B cell (primary cell): ENCODE measurements around the gene CELA3A. TPM values are rescaled to one million over a fixed set of nuclear protein-coding genes. Genes with fewer than 3 reads are reported as not detected.
A peak's percentile ranks its signal among the peaks of the same experiment; 100 is the strongest.

Experiments used
- ATAC-seq: fragments of 200-7000 bp; cut with Tn5 transposase; one replicate; pipeline ENCODE4 v1.10.0; 2021; ENCODE audit warnings: low read depth, mild to moderate bottlenecking, moderate number of reproducible peaks, moderate library complexity
- CTCF ChIA-PET: fragments of 350-600 bp; sonication (Branson Sonifier 250); formaldehyde crosslinking; loops from one replicate; lab custom pipeline; 2021; ENCODE audit warnings: antibody characterized with exemption, inconsistent platforms; lab: Charles Lee
- POLR2A ChIA-PET: fragments of 350-600 bp; sonication (Branson Sonifier 250); formaldehyde crosslinking; loops from one replicate; lab custom pipeline; 2021; ENCODE audit warnings: antibody characterized with exemption; lab: Charles Lee
- DNase-seq: peaks from one replicate; pipeline ENCODE4 v3.0.0; 2013
- H2AFZ ChIP-seq: 2 replicates; pipeline ENCODE4 v1.6.1; 2012; ENCODE audit warnings: mild to moderate bottlenecking, low read depth, low read length; ENCODE audit not compliant: insufficient read depth, poor library complexity, severe bottlenecking
- H3K27ac ChIP-seq, 2 donors: 1 replicate in 1 of 2; 2 replicates in 1 of 2; pipeline ENCODE4 v1.5.1; 2012 to 2013; ENCODE audit warnings: low read length in 2 of 2, mild to moderate bottlenecking in 2 of 2, moderate library complexity in 1 of 2
- H3K27me3 ChIP-seq, 4 experiments: fragments of 200-600 bp in 1 of 4; sonication (generic) in 1 of 4; replicated peaks in 1 of 4; 1 replicate in 2 of 4; 2 replicates in 2 of 4; pipeline versions ENCODE4 v1.6.1 to v1.7.0; 2013 to 2016; ENCODE audit warnings: low read length in 3 of 4, mild to moderate bottlenecking in 2 of 4, mixed read lengths in 1 of 4, moderate library complexity in 1 of 4; ENCODE audit not compliant: insufficient read depth in 4 of 4, control insufficient read depth in 3 of 4; ENCODE audit errors: control extremely low read depth in 1 of 4
- H3K36me3 ChIP-seq, 2 experiments: replicated peaks in 1 of 2; 1 replicate in 1 of 2; 2 replicates in 1 of 2; pipeline versions ENCODE4 v1.6.1 to v1.7.1; 2013; ENCODE audit warnings: low read length in 1 of 2; ENCODE audit not compliant: insufficient read depth in 2 of 2, control insufficient read depth in 1 of 2; ENCODE audit errors: control extremely low read depth in 1 of 2, extremely low read depth in 1 of 2
- H3K4me1 ChIP-seq, 2 donors: fragments of 200-600 bp in 1 of 2; sonication (generic) in 1 of 2; 1 replicate in 1 of 2; 2 replicates in 1 of 2; pipeline versions ENCODE4 v1.5.1 to v1.6.1; 2013 to 2017; ENCODE audit warnings: low read length in 2 of 2; ENCODE audit not compliant: control insufficient read depth in 2 of 2, insufficient read depth in 2 of 2
- H3K4me2 ChIP-seq: replicated peaks from 2 replicates; pipeline ENCODE3; 2012; ENCODE audit warnings: mild to moderate bottlenecking, low read depth, low read length; ENCODE audit not compliant: poor library complexity, severe bottlenecking
- H3K4me3 ChIP-seq, 5 experiments: fragments of 200-600 bp in 1 of 5; sonication (generic) in 1 of 5; 1 replicate in 3 of 5; 2 replicates in 2 of 5; pipeline versions ENCODE4 v1.5.1 to v1.7.0; 2011 to 2016; ENCODE audit warnings: low read length in 4 of 5, mild to moderate bottlenecking in 4 of 5, low read depth in 2 of 5, control low read depth in 1 of 5, moderate library complexity in 1 of 5; ENCODE audit not compliant: insufficient read depth in 1 of 5; ENCODE audit errors: control extremely low read depth in 1 of 5, extremely low read depth in 1 of 5
- H3K79me2 ChIP-seq: fragments of 200-600 bp; sonication (generic); one replicate; pipeline ENCODE4 v1.6.0; 2016; ENCODE audit warnings: low read length; ENCODE audit not compliant: control insufficient read depth, insufficient read depth
- H3K9ac ChIP-seq: fragments of 200-600 bp; sonication (generic); 2 replicates; pipeline ENCODE4 v1.6.1; 2017; ENCODE audit warnings: mild to moderate bottlenecking, low read length, moderate library complexity
- H3K9me3 ChIP-seq, 3 donors: one replicate each; pipeline versions ENCODE4 v1.6.1 to v1.7.1; 2013; ENCODE audit warnings: low read length in 2 of 3; ENCODE audit not compliant: control insufficient read depth in 2 of 3, insufficient read depth in 1 of 3; ENCODE audit errors: control extremely low read depth in 1 of 3
- H4K20me1 ChIP-seq: 2 replicates; pipeline ENCODE4 v1.6.0; 2012; ENCODE audit warnings: mild to moderate bottlenecking, low read length; ENCODE audit not compliant: insufficient read depth, control insufficient read depth, poor library complexity, severe bottlenecking
- H3K27ac Mint-ChIP-seq: one replicate; pipeline ENCODE4 v1.8.0; 2021; ENCODE audit warnings: mixed read lengths
- H3K27me3 Mint-ChIP-seq: one replicate; pipeline ENCODE4 v1.8.0; 2021; ENCODE audit warnings: mixed read lengths
- H3K4me1 Mint-ChIP-seq: one replicate; pipeline ENCODE4 v1.8.0; 2021; ENCODE audit warnings: mixed read lengths
- H3K4me3 Mint-ChIP-seq: one replicate; pipeline ENCODE4 v1.8.0; 2021; ENCODE audit warnings: mixed read lengths
- H3K9me3 Mint-ChIP-seq: one replicate; pipeline ENCODE4 v1.8.0; 2022; ENCODE audit warnings: mixed read lengths; ENCODE audit not compliant: insufficient read depth
- EZH2 ChIP-seq: IDR thresholded peaks from 2 replicates; pipeline ENCODE4 v1.6.1; 2012; ENCODE audit warnings: borderline replicate concordance, low read depth, mild to moderate bottlenecking, moderate library complexity, low read length; ENCODE audit not compliant: insufficient read depth, poor library complexity, severe bottlenecking
- WGBS: methylation state at CpG from one replicate; pipeline ENCODE4 v1.1.5; 2013; ENCODE audit warnings: missing lambda C conversion rate; ENCODE audit not compliant: insufficient coverage; 5-methylcytosine and 5-hydroxymethylcytosine counted together
- intact Hi-C: fragments of 100-400 bp; cut with micrococcal nuclease; formaldehyde crosslinking; loops from one replicate; pipeline ENCODE4 v1.10.0; 2022
- polyA plus RNA-seq: library from polyadenylated mRNA; depleted of rRNA; stranded (reverse); fragments of >200 nt; gene quantifications from 2 replicates; pipeline ENCODE4 v1.2.3, GENCODE V29; 2012
- total RNA-seq, 2 donors: library from RNA; stranded (reverse); fragments of 120-200 nt in 1 of 2; gene quantifications; 1 replicate in 1 of 2; 2 replicates in 1 of 2; pipeline versions ENCODE4 v1.2.3 to v1.2.4, GENCODE V29; 2013 to 2022
- TF ChIP-seq, protein P1 (sequence below): fragments of 200-600 bp; IDR thresholded peaks from one replicate; pipeline ENCODE4 v1.8.0; 2022; ENCODE audit warnings: antibody characterized with exemption, mild to moderate bottlenecking

Gene CELA3A
- total and polyA plus RNA-seq, 2 donors (not counting 1 experiment from before 2014, with no cell fraction given), result not detected

DNA sequence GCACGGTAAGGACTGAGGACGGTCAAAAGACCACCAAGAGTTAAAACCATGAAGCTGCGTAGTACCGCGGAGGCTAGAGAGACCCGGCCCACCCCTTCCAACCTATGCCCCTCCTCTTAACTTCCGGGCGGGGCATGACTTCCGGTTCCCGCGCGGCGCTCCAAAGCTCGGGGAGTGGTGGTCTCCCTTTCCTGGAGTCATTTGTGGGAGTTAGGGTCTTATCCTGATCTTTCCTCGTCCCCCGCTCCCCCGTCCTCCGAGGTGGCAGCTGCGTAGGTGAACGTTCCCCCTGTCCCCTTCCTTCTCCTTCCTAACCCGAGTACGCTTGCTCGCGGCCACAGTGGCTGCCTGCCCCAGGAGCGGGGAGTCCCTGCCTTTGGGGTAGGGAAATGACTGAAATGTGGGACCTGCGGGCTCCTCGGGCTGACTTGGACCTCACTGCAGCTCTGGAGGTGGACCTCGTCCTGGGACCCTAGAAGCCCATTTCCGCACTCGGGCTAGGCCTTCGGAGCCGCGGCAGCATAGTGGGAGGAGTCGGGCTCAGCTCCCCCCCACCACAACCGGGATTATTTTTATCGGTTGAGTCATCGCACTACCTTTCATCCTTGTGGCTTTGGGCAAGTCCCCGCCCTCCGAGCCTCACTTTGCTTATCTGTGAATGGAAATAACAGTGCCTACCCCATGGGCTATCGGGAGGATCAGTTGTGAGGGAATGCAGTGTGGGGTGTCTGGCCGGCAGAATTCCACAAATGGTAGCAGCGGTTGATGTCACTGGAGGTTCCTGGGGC, 24.1 kb downstream of the CELA3A start:
- intact Hi-C loops, result loop anchor here (1.0 to 10.0 kb wide), 7 partner anchors 14 to 1238 kb away; partner anchors contain the start of genes CDC42, ECE1, HP1BP3 and USP48
- TF ChIP-seq, protein P1, sequence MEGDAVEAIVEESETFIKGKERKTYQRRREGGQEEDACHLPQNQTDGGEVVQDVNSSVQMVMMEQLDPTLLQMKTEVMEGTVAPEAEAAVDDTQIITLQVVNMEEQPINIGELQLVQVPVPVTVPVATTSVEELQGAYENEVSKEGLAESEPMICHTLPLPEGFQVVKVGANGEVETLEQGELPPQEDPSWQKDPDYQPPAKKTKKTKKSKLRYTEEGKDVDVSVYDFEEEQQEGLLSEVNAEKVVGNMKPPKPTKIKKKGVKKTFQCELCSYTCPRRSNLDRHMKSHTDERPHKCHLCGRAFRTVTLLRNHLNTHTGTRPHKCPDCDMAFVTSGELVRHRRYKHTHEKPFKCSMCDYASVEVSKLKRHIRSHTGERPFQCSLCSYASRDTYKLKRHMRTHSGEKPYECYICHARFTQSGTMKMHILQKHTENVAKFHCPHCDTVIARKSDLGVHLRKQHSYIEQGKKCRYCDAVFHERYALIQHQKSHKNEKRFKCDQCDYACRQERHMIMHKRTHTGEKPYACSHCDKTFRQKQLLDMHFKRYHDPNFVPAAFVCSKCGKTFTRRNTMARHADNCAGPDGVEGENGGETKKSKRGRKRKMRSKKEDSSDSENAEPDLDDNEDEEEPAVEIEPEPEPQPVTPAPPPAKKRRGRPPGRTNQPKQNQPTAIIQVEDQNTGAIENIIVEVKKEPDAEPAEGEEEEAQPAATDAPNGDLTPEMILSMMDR, result no peak
- TF ChIP-seq EZH2, result no peak
- WGBS, result 0% methylated on average over 29 of the region's 42 CpGs
- H3K9me3 ChIP-seq, result peaks cover 0 to 6% (median 0%) of the 10 kb centered on the region in 3 donors
- H3K4me3 ChIP-seq, result peak overlapping the region; percentile 85 to 99 (median 94)
- H3K27ac Mint-ChIP-seq, result peak overlapping the region; percentile 98
- no peaks in the 10 kb centered on the region for H3K27me3 ChIP-seq
- peaks cover 0 to 7% of the 10 kb centered on the region in 2 experiments for H3K36me3 ChIP-seq
- DNase-seq (peak; percentile 93), ATAC-seq (peak; percentile 76)
- H3K4me3 Mint-ChIP-seq, result peak overlapping the region; percentile 96
- peaks cover 17 to 38% of the 10 kb centered on the region in 2 donors for H3K4me1 ChIP-seq
- CTCF ChIA-PET, result interaction anchor here (0.9 to 6.4 kb wide), 9 partner anchors 8 to 243 kb away, joined by 3 to 89 read pairs (median 7); partner anchors contain the start of genes CDC42 and USP48
- peak overlapping the region; percentile 71 for H2AFZ ChIP-seq
- H3K27me3 Mint-ChIP-seq, result no peaks in the 10 kb centered on the region
- POLR2A ChIA-PET, result interaction anchor here (0.9 to 2.7 kb wide), 11 partner anchors 8 to 1239 kb away, joined by 3 to 87 read pairs (median 5); partner anchors contain the start of genes CDC42, HP1BP3 and USP48
- H3K9ac ChIP-seq, result peak overlapping the region; percentile 99
- H3K4me2 ChIP-seq, result peak overlapping the region; percentile 88
- peak overlapping the region; percentile 98 for H3K27ac ChIP-seq
- peaks cover 24% of the 10 kb centered on the region for H3K79me2 ChIP-seq
- no peaks in the 10 kb centered on the region for H4K20me1 ChIP-seq
- no peaks in the 10 kb centered on the region for H3K9me3 Mint-ChIP-seq
- H3K4me1 Mint-ChIP-seq, result peaks cover 43% of the 10 kb centered on the region

DNA sequence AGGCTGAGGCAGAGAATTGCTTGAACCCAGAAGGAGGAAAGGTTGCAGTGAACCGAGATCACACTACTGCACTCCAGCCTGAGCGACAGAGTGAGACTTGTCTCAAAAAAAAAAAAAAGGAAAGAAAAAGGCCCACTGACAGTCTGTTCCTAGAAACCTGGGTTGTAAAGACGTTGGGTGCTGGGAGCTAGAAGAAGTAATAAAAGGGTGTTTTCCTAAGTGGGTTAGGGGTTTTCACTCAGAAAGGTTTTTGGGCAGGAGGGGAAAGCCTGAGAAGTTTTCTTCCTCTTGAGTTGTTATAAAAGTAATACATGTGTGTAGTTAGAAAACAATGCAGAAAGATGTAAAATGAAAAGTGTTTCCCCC, 25.4 kb downstream of the CELA3A start:
- DNase-seq (peak; percentile 43), ATAC-seq (no peak)
- Histone ChIP-seq H3K4me3 (no peak overlapping the region), H3K4me1 (peaks cover 22 to 47% of the 10 kb centered on the region in 2 donors), H4K20me1 (no peaks in the 10 kb centered on the region), H2AFZ (no peak overlapping the region), H3K36me3 (peaks cover 0 to 8% of the 10 kb centered on the region in 2 experiments), H3K27ac (peak overlapping the region; percentile 98), H3K79me2 (peaks cover 26% of the 10 kb centered on the region), H3K27me3 (no peaks in the 10 kb centered on the region), H3K4me2 (peak overlapping the region; percentile 88), H3K9me3 (peaks cover 0 to 6% (median 0%) of the 10 kb centered on the region in 3 donors), H3K9ac (peak overlapping the region; percentile 99)
- intact Hi-C loops, result loop anchor here (1.0 to 10.0 kb wide), 6 partner anchors 12 to 1240 kb away; partner anchors contain the start of genes CDC42, ECE1 and HP1BP3
- H3K4me1 Mint-ChIP-seq, result peaks cover 53% of the 10 kb centered on the region
- peak overlapping the region; percentile 79 for H3K4me3 Mint-ChIP-seq
- POLR2A ChIA-PET, result interaction anchor here (2.1 kb wide), 1 partner anchor 26 kb away, joined by 11 read pairs; the partner anchor contains the start of gene CDC42
- no peaks in the 10 kb centered on the region for H3K27me3 Mint-ChIP-seq
- CTCF ChIA-PET, result interaction anchor here (1.9 kb wide), 1 partner anchor 11 kb away, joined by 5 read pairs; no protein-coding TSS in a partner anchor
- no peaks in the 10 kb centered on the region for H3K9me3 Mint-ChIP-seq
- TF ChIP-seq EZH2, result no peak
- peak overlapping the region; percentile 98 for H3K27ac Mint-ChIP-seq
- 35% methylated on average over 2 of the region's 3 CpGs for WGBS
